ENCODE measurements around the gene CSPG4.
"Not testable (repeated sequence)": the region's sequence is repeated elsewhere in the genome, so short reads cannot be mapped to it uniquely, and the experiment has no call there.

The CSPG4 gene

GRCh38 chr15:75739791-75740190, 27.1 kb upstream of the CSPG4 start:
- no peak for DNase-seq

- DNase-seq: peak; percentile 71 to 78 (median 76)
These were observed 26.1 kb upstream of the CSPG4 start for GRCh38 chr15:75738647-75739325.

DNA sequence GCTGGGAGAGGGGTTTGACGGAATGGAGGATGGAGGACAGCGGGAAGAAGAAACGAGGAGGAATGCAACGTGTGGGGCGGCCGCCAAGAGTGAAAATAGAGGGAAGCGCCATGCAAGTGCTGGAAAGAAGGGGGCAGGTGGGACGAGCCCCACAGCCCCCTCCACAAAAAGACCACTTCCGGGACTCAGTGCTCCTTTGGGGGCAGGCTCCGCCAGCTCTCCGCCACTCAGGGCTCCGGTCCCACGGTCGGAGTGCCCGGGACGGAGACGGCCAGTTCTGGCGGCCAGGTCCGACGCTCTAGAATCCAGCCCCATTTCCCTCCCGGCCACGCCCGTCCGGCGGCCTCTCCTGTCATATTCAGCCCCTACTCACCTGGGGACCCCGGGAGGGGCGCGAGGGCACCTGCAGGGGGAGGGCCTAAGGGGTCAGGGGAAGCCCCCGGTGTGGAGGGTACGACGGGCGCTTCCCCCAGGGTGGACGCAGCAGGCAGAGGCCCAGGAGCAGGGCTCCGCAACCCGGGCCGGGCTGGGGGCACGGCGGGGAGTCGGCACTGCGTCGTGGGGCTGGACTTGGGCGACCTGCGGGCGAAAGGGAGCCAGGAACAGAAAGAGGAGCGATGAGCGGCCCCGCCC, 25.5 kb upstream of the CSPG4 start:
- DNase-seq: no peak

- not testable (repeated sequence) for DNase-seq
These were observed 24.7 kb upstream of the CSPG4 start for GRCh38 chr15:75737116-75738013.

GRCh38 chr15:75736256-75736655, 23.6 kb upstream of the CSPG4 start:
- DNase-seq: no peak

DNA sequence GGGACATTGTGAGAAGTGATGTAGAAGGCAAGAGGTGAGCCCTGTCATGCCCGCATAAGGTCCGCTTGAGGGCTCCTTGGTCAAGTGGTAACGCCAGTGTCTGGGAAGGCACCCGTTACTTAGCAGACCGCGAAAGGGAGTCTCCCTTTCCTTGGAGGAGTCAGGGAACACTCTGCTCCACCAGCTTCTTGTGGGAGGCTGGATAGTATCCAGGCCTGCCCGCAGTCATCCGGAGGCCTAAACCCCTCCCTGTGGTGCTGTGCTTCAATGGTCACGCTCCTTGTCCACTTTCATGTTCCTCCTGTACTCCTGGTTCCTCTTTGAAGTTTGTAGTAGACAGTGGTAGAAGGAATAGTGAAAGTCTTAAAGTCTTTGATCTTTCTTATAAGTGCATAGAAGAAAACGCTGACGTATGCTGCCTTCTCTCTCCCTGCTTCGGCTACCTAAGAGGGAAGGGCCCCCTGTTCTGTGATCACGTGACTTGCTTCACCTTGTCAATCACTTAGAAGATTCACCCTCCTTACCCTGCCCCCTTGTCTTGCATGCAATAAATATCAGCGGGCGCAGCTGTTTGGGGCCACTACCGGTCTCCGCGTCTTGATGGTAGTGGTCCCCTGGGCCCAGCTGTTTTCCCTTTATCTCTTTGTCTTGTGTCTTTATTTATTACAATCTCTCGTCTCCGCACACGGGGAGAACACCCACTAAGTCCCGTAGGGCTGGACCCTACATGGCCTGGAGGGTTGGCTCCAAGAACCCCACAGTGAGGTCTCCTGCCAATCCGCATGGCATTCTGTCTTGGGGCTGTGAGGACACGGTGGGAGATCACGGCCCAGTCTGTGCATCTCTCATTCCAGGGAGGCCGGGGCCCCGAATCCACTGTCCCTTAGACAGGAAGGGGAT, 22.5 kb upstream of the CSPG4 start:
- not testable (repeated sequence) for DNase-seq

DNA sequence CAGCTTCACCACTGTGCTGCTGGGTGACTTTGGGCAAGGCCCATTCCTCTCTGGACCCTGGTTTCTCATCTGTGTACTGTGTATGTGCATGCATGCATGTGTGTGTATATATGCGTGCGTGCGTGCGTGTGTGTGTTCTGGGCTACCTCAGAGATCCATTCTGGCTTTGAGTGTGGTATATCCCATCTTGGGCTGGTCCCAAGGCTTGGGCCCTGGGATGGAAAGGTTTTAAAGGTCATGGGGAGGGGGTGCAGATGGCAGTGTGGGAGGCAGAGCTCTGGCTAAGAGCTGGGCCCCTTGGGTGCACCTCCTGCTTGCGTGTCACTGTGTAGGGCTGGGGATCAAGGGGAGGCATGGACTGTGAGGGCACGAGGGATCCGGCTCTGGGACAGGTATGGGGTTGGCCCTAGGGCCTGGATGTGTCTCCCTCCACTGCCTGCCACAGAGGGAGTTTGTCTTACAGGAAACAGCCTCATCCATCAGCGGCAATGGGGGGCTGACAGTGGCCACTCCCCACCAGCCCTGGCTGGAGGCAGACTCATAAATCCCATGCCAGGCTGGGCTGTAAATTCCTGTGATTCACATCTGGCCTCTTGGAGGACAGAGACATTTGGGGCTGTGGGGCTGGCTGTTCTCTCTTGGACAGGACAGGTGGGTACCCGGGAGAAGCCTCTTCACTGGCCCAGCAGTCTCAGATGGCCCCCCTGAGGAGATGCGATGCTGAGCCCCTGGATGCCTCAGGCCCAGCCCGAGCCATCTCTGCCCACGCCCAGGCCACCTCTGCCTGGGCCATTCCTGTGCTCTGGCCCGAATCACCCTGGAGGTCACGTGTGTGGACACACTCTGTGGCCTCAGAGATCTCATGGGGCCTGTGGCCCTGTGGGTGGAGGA, 21.4 kb upstream of the CSPG4 start:
- no peak for DNase-seq

DNA sequence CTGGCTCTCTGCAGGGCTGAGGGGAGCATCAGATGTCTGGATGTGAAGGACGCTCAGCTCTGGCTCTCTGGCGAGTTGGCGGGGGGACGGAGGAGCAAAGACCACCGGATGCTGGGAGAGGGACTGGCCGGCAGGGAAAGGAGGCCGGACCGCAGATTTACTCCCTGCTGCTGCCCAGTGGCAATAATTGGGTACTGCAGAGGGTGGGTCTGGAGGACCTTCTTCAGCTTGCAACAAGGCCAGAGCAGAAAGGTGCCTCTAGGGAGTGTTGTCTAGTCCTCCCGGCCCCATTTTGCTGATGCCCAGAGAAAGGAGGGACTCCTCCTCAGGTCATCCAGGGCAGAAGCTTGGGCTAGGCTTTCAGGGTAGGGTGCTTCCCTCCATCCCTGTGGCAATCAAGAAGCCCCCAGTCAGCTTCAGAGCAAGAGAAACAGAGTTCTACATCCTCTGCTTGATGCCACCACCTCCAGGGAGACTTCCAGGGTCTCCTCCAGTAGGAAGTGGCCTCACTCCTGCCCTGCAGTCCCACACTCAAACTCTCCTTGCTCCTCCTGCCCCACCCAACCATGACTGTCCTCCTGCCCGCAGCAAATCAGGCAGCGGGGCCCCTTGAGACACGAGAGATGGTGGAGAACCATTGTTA, 20.3 kb upstream of the CSPG4 start:
- peak in 2 of 4 experiments; percentile 25 to 30 for DNase-seq

DNA sequence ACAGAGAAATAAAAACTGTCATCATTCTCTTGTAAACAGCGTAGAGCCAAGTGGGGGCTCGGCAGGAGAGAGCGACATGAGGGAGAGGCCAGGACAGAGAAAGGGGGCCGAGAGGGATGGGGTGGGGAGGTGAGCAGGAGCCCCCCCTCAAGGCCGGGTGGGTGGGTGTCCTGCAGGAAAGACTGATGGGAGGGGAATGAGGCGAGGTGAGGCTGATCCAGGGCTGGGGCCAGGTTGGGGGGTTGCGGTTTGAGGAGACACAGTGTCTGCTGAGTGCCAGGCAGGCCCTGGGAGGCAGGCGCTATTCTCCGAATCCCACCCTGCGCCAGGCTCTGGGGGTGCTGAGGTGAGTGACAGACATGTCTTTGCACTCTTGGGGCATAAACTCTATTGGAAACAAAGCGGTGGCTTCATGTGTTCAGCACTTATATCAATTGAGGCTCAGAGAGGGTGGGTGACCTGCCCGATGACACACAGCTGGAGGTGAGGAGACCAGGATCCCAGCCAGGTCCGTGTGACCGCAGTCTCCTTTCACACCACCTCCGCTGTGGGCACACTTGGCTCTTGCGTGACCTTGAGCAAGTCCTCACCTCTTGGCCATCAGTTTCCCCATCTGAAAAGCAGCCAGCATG, 19.6 kb upstream of the CSPG4 start:
- DNase-seq: no peak

DNA sequence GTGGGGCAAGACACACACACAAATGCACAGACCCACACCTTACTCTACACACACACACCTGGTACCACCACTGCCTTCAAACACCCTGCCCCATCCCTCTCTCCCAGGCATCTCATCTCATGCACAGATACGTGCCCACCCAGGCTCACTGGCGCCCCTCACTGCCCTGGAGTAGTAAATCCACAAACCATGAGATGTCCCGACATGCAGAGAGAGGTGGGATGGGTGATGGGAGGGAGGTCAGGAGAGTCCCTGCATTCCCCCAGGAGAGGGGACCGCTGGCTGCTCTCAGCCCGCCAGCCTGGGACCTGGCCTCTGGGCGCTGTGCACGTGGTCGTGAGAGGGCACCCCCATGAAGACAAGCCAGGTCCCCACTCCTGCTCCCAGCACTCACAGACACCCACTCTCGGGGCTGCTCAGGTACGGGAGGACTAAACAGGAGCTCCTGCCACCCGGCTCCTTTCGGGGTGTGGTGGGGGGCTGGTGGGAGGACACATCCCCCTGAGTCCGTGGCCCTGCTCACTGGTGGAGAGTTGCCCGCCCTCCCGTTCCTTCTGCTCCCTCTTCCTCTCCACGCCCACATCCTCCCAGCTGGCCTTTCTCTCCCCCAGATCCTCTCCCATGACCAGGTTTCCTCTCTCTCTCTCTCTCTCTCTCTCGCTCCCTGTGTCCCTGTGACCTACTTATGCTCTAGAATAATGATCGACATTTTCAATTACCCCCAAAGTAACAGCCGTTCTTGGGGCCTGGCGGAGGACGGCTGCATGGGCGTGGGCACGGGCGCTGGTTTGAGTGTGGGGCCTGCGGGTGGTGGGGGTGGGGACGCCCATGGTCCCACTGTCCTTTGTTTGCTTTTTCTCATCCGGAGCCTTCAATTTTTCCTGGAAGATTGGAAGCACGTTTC, 18.9 kb upstream of the CSPG4 start:
- no peak for DNase-seq

DNA sequence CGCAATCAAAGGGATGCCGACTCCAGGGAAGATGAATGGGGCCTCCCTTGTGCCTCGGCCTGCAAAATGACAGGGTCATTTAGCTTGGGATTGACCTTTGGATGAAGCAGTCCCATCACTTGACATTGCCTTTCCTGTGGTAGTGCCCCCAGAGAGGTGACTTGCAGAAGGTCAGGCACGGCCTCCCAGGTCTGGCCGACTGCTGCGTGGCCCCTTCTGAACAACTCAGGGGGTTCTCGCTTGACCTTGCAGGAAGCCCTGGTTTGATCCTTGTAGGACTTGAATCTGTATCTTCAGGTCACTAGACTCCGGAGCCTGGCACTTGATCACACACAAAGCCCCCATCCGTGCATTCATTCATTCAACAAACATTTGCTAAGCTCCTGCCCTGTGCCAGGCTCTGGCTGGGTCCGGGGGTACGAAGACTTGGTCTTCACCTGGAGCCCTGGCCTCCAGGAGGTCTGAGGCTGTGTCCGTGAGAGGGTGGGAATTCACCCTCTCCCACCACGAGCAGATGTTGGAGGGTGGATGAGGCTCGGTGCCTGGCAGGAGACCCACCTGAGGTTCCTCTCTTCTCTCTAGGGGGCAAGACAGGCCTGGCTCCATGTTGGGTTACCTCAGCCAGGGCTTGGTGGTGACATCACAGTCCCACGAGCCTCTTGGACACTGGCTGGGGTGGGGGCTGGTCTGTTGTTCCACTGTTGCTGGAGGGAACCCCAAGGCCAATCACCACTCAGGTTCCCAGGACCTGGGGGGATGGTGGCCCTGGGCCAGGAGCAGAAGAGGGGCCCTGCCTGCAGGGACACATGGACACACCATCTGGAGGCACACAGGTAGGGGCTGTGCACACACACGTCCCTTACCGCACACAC, 18.0 kb upstream of the CSPG4 start:
- DNase-seq: not testable (repeated sequence)

DNA sequence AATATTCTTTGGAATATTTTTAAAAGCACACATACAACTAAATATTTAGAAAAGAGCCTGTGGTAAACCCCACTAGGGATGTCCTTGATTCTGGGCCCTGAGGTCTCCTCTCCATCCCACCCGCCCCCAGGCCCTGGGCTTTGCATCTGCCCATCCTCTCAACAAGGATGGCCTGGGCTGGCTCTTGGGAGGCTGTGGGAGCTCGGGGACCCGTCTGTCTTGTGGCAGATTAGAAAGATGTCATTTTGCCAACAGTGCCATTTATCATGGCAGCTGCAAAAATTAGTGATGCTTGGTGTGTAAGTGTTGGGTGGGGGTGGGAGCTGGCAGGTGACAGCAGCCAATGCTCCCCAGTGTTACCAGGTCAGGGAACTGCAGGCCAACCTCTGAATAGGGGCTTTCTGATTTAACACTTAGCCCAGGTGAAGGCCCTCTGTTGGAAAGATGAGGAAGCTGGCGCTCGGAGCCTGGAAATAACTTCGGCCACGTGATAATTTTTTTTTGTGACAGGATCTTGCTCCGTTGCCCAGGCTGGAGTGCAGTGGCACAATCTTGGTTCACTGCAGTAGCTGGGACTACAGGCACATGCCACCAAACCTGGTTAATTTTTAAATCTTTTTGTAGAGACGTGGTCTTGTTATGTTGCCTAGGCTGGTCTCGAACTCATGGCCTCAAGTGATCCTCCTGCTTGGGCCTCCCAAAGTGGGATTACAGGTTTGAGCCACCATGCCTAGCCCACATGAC, 16.9 kb upstream of the CSPG4 start:
- DNase-seq: no peak

- peak; percentile 22 to 58 (median 48) for DNase-seq
These were observed 15.4 kb upstream of the CSPG4 start for GRCh38 chr15:75727851-75728715.

GRCh38 chr15:75727031-75727531, 14.4 kb upstream of the CSPG4 start:
- no peak for DNase-seq

- no peak for DNase-seq
These were observed 13.3 kb upstream of the CSPG4 start for GRCh38 chr15:75725719-75726607.

Measured in activated CD4-positive, CD25-positive, alpha-beta regulatory T cell (primary cell).